ENCODE data around the gene BBS7.

Gene BBS7

GRCh38 chr4:121794505-121795188 lies 75.6 kb downstream of the BBS7 start:
- TF ChIP-seq ZFX (IDR thresholded peaks at IDR 0.05) = no peak
- no peak for TF ChIP-seq CTCF (conservative IDR thresholded peaks at IDR 0.05)
- no peak overlapping the region for H3K27ac ChIP-seq

GRCh38 chr4:121792966-121793365 lies 77.3 kb downstream of the BBS7 start:
- TF ChIP-seq CTCF (conservative IDR thresholded peaks at IDR 0.05) = no peak
- no peak for TF ChIP-seq ZFX (IDR thresholded peaks at IDR 0.05)

GRCh38 chr4:121791481-121791880 lies 78.8 kb downstream of the BBS7 start:
- no peak overlapping the region for H3K27ac ChIP-seq
- TF ChIP-seq ZFX (IDR thresholded peaks at IDR 0.05) (no peak), CTCF (conservative IDR thresholded peaks at IDR 0.05) (no peak)

More at GRCh38 chr4:121792966-121793365, 77.3 kb downstream of the BBS7 start:
- no peak overlapping the region for H3K27ac ChIP-seq

- TF ChIP-seq ZFX (IDR thresholded peaks at IDR 0.05) = no peak
- no peak for TF ChIP-seq CTCF (conservative IDR thresholded peaks at IDR 0.05)
- H3K27ac ChIP-seq = no peak overlapping the region
Observed at GRCh38 chr4:121790976-121791375, 79.3 kb downstream of the BBS7 start.

- H3K27ac ChIP-seq = no peak overlapping the region
- TF ChIP-seq ZFX (IDR thresholded peaks at IDR 0.05) (no peak), CTCF (conservative IDR thresholded peaks at IDR 0.05) (no peak)
Observed at GRCh38 chr4:121789960-121790829, 80.1 kb downstream of the BBS7 start.

GRCh38 chr4:121789455-121789854 lies 80.8 kb downstream of the BBS7 start:
- no peak for TF ChIP-seq CTCF (conservative IDR thresholded peaks at IDR 0.05)
- no peak overlapping the region for H3K27ac ChIP-seq

- no peak for TF ChIP-seq CTCF (conservative IDR thresholded peaks at IDR 0.05)
- no peak for TF ChIP-seq ZFX (IDR thresholded peaks at IDR 0.05)
- H3K27ac ChIP-seq = no peak overlapping the region
Observed at GRCh38 chr4:121788896-121789295, 81.4 kb downstream of the BBS7 start.
